SK-N-DZ (cell line): ENCODE data around the gene GPR151.

ENCODE experiments used
- small RNA-seq, 2 experiments: library from RNA; depleted of rRNA; stranded (forward); fragments of <200 nt; gene quantifications; one replicate each; pipeline ENCODE3, GENCODE V24; 2014

The GPR151 gene

Small RNA genes lying within 50 kb of the gene (small RNA-seq; reads per million reads assigned to genes)
- 0 reads per million in 2 experiments for gene RF02271
